H1 (cell line): ENCODE results near the gene TCHH. TPM values are rescaled to one million over a fixed set of nuclear protein-coding genes. Genes with fewer than 3 reads are reported as not detected.

Experiments used
- polyA plus RNA-seq, 7 experiments: library from polyadenylated mRNA; depleted of rRNA in 3 of 7; stranded (reverse) in 5 of 7; unstranded in 2 of 7; fragments of >200 nt in 5 of 7; fragments of 200-250 nt in 2 of 7; gene quantifications; 1 replicate in 5 of 7; 2 replicates in 1 of 7; 4 replicates in 1 of 7; pipeline versions ENCODE4 v1.2.1 to v1.2.3, GENCODE V29; 2011 to 2013; ENCODE audit warnings: missing spikeins in 2 of 7, mixed read lengths in 2 of 7
- total RNA-seq: library from RNA; stranded (reverse); fragmentation: NEBNext Ultra II Directional; extraction: Animal tissue kit (Norgen Biotek cat#: 25700); gene quantifications from 2 replicates; pipeline ENCODE4 v1.2.1, GENCODE V29; 2021
- TF ChIP-seq, protein P1 (sequence below): fragments of 300-600 bp; sonication (generic); IDR thresholded peaks from 2 replicates; pipeline ENCODE4 v1.7.1; 2012; ENCODE audit warnings: low read length, moderate library complexity, mild to moderate bottlenecking, inconsistent platforms; ENCODE audit not compliant: insufficient replicate concordance
- TF ChIP-seq, protein P2 (sequence below), 3 experiments: IDR thresholded peaks; 1 replicate in 2 of 3; 2 replicates in 1 of 3; pipeline versions ENCODE4 v1.5.1 to v1.6.1; 2011; ENCODE audit warnings: low read length in 3 of 3, mild to moderate bottlenecking in 3 of 3, inconsistent platforms in 2 of 3, low read depth in 1 of 3, moderate library complexity in 1 of 3; ENCODE audit not compliant: insufficient read depth in 1 of 3; ENCODE audit errors: control extremely low read depth in 1 of 3

TCHH gene
- total and polyA plus RNA-seq, 2 of the 8 experiments (the other 6 are each of a cell fraction or from before 2014, with no cell fraction given): 0.02 to 0.07 TPM

DNA sequence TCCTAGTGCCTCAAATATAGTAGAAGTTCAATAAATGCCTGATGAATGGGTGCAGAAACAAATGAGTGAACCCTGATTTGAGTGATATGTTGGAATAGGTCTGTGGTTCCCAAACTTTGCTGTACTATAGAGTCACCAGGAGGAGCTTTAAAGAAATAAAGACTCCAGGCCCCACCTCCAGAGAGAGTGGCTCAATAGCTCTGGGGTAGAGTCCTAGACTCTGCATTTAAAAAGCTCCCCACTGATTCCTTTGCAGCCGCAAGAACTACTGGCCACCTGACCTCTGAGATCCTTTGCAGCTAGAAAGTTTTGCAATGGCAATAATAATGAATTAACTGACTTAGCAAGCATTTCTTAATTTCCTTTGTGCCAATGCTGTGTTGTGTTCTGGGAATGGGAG, 47.3 kb downstream of the TCHH start (continued):
- TF ChIP-seq, protein P1, sequence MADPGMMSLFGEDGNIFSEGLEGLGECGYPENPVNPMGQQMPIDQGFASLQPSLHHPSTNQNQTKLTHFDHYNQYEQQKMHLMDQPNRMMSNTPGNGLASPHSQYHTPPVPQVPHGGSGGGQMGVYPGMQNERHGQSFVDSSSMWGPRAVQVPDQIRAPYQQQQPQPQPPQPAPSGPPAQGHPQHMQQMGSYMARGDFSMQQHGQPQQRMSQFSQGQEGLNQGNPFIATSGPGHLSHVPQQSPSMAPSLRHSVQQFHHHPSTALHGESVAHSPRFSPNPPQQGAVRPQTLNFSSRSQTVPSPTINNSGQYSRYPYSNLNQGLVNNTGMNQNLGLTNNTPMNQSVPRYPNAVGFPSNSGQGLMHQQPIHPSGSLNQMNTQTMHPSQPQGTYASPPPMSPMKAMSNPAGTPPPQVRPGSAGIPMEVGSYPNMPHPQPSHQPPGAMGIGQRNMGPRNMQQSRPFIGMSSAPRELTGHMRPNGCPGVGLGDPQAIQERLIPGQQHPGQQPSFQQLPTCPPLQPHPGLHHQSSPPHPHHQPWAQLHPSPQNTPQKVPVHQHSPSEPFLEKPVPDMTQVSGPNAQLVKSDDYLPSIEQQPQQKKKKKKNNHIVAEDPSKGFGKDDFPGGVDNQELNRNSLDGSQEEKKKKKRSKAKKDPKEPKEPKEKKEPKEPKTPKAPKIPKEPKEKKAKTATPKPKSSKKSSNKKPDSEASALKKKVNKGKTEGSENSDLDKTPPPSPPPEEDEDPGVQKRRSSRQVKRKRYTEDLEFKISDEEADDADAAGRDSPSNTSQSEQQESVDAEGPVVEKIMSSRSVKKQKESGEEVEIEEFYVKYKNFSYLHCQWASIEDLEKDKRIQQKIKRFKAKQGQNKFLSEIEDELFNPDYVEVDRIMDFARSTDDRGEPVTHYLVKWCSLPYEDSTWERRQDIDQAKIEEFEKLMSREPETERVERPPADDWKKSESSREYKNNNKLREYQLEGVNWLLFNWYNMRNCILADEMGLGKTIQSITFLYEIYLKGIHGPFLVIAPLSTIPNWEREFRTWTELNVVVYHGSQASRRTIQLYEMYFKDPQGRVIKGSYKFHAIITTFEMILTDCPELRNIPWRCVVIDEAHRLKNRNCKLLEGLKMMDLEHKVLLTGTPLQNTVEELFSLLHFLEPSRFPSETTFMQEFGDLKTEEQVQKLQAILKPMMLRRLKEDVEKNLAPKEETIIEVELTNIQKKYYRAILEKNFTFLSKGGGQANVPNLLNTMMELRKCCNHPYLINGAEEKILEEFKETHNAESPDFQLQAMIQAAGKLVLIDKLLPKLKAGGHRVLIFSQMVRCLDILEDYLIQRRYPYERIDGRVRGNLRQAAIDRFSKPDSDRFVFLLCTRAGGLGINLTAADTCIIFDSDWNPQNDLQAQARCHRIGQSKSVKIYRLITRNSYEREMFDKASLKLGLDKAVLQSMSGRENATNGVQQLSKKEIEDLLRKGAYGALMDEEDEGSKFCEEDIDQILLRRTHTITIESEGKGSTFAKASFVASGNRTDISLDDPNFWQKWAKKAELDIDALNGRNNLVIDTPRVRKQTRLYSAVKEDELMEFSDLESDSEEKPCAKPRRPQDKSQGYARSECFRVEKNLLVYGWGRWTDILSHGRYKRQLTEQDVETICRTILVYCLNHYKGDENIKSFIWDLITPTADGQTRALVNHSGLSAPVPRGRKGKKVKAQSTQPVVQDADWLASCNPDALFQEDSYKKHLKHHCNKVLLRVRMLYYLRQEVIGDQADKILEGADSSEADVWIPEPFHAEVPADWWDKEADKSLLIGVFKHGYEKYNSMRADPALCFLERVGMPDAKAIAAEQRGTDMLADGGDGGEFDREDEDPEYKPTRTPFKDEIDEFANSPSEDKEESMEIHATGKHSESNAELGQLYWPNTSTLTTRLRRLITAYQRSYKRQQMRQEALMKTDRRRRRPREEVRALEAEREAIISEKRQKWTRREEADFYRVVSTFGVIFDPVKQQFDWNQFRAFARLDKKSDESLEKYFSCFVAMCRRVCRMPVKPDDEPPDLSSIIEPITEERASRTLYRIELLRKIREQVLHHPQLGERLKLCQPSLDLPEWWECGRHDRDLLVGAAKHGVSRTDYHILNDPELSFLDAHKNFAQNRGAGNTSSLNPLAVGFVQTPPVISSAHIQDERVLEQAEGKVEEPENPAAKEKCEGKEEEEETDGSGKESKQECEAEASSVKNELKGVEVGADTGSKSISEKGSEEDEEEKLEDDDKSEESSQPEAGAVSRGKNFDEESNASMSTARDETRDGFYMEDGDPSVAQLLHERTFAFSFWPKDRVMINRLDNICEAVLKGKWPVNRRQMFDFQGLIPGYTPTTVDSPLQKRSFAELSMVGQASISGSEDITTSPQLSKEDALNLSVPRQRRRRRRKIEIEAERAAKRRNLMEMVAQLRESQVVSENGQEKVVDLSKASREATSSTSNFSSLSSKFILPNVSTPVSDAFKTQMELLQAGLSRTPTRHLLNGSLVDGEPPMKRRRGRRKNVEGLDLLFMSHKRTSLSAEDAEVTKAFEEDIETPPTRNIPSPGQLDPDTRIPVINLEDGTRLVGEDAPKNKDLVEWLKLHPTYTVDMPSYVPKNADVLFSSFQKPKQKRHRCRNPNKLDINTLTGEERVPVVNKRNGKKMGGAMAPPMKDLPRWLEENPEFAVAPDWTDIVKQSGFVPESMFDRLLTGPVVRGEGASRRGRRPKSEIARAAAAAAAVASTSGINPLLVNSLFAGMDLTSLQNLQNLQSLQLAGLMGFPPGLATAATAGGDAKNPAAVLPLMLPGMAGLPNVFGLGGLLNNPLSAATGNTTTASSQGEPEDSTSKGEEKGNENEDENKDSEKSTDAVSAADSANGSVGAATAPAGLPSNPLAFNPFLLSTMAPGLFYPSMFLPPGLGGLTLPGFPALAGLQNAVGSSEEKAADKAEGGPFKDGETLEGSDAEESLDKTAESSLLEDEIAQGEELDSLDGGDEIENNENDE: no peak
- TF ChIP-seq, protein P2, sequence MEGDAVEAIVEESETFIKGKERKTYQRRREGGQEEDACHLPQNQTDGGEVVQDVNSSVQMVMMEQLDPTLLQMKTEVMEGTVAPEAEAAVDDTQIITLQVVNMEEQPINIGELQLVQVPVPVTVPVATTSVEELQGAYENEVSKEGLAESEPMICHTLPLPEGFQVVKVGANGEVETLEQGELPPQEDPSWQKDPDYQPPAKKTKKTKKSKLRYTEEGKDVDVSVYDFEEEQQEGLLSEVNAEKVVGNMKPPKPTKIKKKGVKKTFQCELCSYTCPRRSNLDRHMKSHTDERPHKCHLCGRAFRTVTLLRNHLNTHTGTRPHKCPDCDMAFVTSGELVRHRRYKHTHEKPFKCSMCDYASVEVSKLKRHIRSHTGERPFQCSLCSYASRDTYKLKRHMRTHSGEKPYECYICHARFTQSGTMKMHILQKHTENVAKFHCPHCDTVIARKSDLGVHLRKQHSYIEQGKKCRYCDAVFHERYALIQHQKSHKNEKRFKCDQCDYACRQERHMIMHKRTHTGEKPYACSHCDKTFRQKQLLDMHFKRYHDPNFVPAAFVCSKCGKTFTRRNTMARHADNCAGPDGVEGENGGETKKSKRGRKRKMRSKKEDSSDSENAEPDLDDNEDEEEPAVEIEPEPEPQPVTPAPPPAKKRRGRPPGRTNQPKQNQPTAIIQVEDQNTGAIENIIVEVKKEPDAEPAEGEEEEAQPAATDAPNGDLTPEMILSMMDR (IDR thresholded peaks at IDR 0.05; ENCODE audit: control extremely low read depth in 1 of 3, insufficient read depth in 1 of 3, low read depth in 1 of 3, low read length in 3 of 3): no peak
